ENCODE data around the gene FBXO22. TPM values are rescaled to one million over a fixed set of nuclear protein-coding genes. Genes with fewer than 3 reads are reported as not detected.

FBXO22 gene
- total RNA-seq, 1 donor from 2014 or later, result 49.4 TPM

GRCh38 chr15:75924576-75924975 lies 20.9 kb downstream of the FBXO22 start:
- Mint-ChIP-seq H3K36me3 (ENCODE audit: low read depth) (peaks cover 30% of the 10 kb centered on the region), H3K4me1 (ENCODE audit: low read depth) (peaks cover 45% of the 10 kb centered on the region), H3K27ac (no peak overlapping the region), H3K27me3 (ENCODE audit: insufficient read depth) (no peaks in the 10 kb centered on the region), H3K9me3 (no peaks in the 10 kb centered on the region), H3K4me3 (no peak overlapping the region)
- intact Hi-C loops (cut with micrococcal nuclease), result loop anchor here (5.0 kb wide), 2 partner anchors 122 to 187 kb away; no protein-coding TSS in a partner anchor
- DNase-seq (ENCODE audit: low spot score), result no peak

GRCh38 chr15:75925440-75925839 lies 21.8 kb downstream of the FBXO22 start:
- intact Hi-C loops (cut with micrococcal nuclease), result no loop called here
- DNase-seq (ENCODE audit: low spot score), result no peak
- Mint-ChIP-seq H3K4me1 (ENCODE audit: low read depth) (peaks cover 53% of the 10 kb centered on the region), H3K9me3 (no peaks in the 10 kb centered on the region), H3K36me3 (ENCODE audit: low read depth) (peaks cover 34% of the 10 kb centered on the region), H3K27ac (no peak overlapping the region), H3K27me3 (ENCODE audit: insufficient read depth) (no peaks in the 10 kb centered on the region), H3K4me3 (no peak overlapping the region)

- Mint-ChIP-seq H3K4me3 (no peak overlapping the region), H3K36me3 (ENCODE audit: low read depth) (peaks cover 37% of the 10 kb centered on the region), H3K9me3 (no peaks in the 10 kb centered on the region), H3K4me1 (ENCODE audit: low read depth) (peaks cover 57% of the 10 kb centered on the region), H3K27ac (no peak overlapping the region), H3K27me3 (ENCODE audit: insufficient read depth) (no peaks in the 10 kb centered on the region)
- intact Hi-C loops (cut with micrococcal nuclease), result no loop called here
- no peak for DNase-seq (ENCODE audit: low spot score)
Observed at GRCh38 chr15:75926931-75927330, 23.3 kb downstream of the FBXO22 start.

- H3K4me3 Mint-ChIP-seq, result no peak overlapping the region
Observed at GRCh38 chr15:75927601-75928000, 23.9 kb downstream of the FBXO22 start.

GRCh38 chr15:75928680-75929608 lies 25.3 kb downstream of the FBXO22 start:
- no peaks in the 10 kb centered on the region for H3K9me3 Mint-ChIP-seq
- H3K27ac Mint-ChIP-seq, result no peak overlapping the region
- intact Hi-C loops (cut with micrococcal nuclease), result no loop called here
- no peak overlapping the region for H3K4me3 Mint-ChIP-seq
- DNase-seq (ENCODE audit: low spot score), result no peak
- H3K4me1 Mint-ChIP-seq (ENCODE audit: low read depth), result peaks cover 37% of the 10 kb centered on the region
- peaks cover 40% of the 10 kb centered on the region for H3K36me3 Mint-ChIP-seq (ENCODE audit: low read depth)
- no peaks in the 10 kb centered on the region for H3K27me3 Mint-ChIP-seq (ENCODE audit: insufficient read depth)

More at GRCh38 chr15:75927601-75928000, 23.9 kb downstream of the FBXO22 start:
- intact Hi-C loops (cut with micrococcal nuclease), result no loop called here
- H3K27ac Mint-ChIP-seq, result no peak overlapping the region
- no peak for DNase-seq (ENCODE audit: low spot score)
- no peaks in the 10 kb centered on the region for H3K9me3 Mint-ChIP-seq
- no peaks in the 10 kb centered on the region for H3K27me3 Mint-ChIP-seq (ENCODE audit: insufficient read depth)
- peaks cover 50% of the 10 kb centered on the region for H3K4me1 Mint-ChIP-seq (ENCODE audit: low read depth)
- peaks cover 38% of the 10 kb centered on the region for H3K36me3 Mint-ChIP-seq (ENCODE audit: low read depth)

- no peak for DNase-seq (ENCODE audit: low spot score)
- peaks cover 30% of the 10 kb centered on the region for H3K4me1 Mint-ChIP-seq (ENCODE audit: low read depth)
- no peaks in the 10 kb centered on the region for H3K9me3 Mint-ChIP-seq
- H3K36me3 Mint-ChIP-seq (ENCODE audit: low read depth), result peaks cover 40% of the 10 kb centered on the region
- H3K4me3 Mint-ChIP-seq, result no peak overlapping the region
- no peaks in the 10 kb centered on the region for H3K27me3 Mint-ChIP-seq (ENCODE audit: insufficient read depth)
- intact Hi-C loops (cut with micrococcal nuclease), result no loop called here
- H3K27ac Mint-ChIP-seq, result no peak overlapping the region
Observed at GRCh38 chr15:75929799-75930565, 26.3 kb downstream of the FBXO22 start.

GRCh38 chr15:75930866-75931265 lies 27.2 kb downstream of the FBXO22 start:
- Mint-ChIP-seq H3K9me3 (no peaks in the 10 kb centered on the region), H3K36me3 (ENCODE audit: low read depth) (peaks cover 37% of the 10 kb centered on the region), H3K27ac (no peak overlapping the region), H3K4me3 (no peak overlapping the region), H3K27me3 (ENCODE audit: insufficient read depth) (no peaks in the 10 kb centered on the region), H3K4me1 (ENCODE audit: low read depth) (peaks cover 24% of the 10 kb centered on the region)
- no peak for DNase-seq (ENCODE audit: low spot score)
- intact Hi-C loops (cut with micrococcal nuclease), result no loop called here

- no peak for DNase-seq (ENCODE audit: low spot score)
- H3K4me1 Mint-ChIP-seq (ENCODE audit: low read depth), result no peaks in the 10 kb centered on the region
- no peak overlapping the region for H3K27ac Mint-ChIP-seq
- intact Hi-C loops (cut with micrococcal nuclease), result no loop called here
- peaks cover 24% of the 10 kb centered on the region for H3K36me3 Mint-ChIP-seq (ENCODE audit: low read depth)
- peaks cover 3% of the 10 kb centered on the region for H3K27me3 Mint-ChIP-seq (ENCODE audit: insufficient read depth)
- H3K4me3 Mint-ChIP-seq, result no peak overlapping the region
- no peaks in the 10 kb centered on the region for H3K9me3 Mint-ChIP-seq
Observed at GRCh38 chr15:75942464-75942863, 38.8 kb downstream of the FBXO22 start.

GRCh38 chr15:75943246-75943645 lies 39.6 kb downstream of the FBXO22 start:
- Mint-ChIP-seq H3K36me3 (ENCODE audit: low read depth) (peaks cover 16% of the 10 kb centered on the region), H3K27ac (no peak overlapping the region), H3K27me3 (ENCODE audit: insufficient read depth) (peaks cover 3% of the 10 kb centered on the region), H3K4me3 (no peak overlapping the region), H3K9me3 (no peaks in the 10 kb centered on the region), H3K4me1 (ENCODE audit: low read depth) (no peaks in the 10 kb centered on the region)
- DNase-seq (ENCODE audit: low spot score), result no peak
- intact Hi-C loops (cut with micrococcal nuclease), result no loop called here

- H3K36me3 Mint-ChIP-seq (ENCODE audit: low read depth), result peaks cover 11% of the 10 kb centered on the region
- DNase-seq (ENCODE audit: low spot score), result no peak
- peaks cover 3% of the 10 kb centered on the region for H3K27me3 Mint-ChIP-seq (ENCODE audit: insufficient read depth)
- no peak overlapping the region for H3K4me3 Mint-ChIP-seq
- intact Hi-C loops (cut with micrococcal nuclease), result no loop called here
- no peaks in the 10 kb centered on the region for H3K9me3 Mint-ChIP-seq
- no peaks in the 10 kb centered on the region for H3K4me1 Mint-ChIP-seq (ENCODE audit: low read depth)
- no peak overlapping the region for H3K27ac Mint-ChIP-seq
Observed at GRCh38 chr15:75943713-75944215, 40.1 kb downstream of the FBXO22 start.

GRCh38 chr15:75945953-75946352 lies 42.3 kb downstream of the FBXO22 start:
- no peaks in the 10 kb centered on the region for H3K36me3 Mint-ChIP-seq (ENCODE audit: low read depth)
- peaks cover 12% of the 10 kb centered on the region for H3K27me3 Mint-ChIP-seq (ENCODE audit: insufficient read depth)
- no peak for DNase-seq (ENCODE audit: low spot score)
- H3K9me3 Mint-ChIP-seq, result no peaks in the 10 kb centered on the region
- H3K4me3 Mint-ChIP-seq, result no peak overlapping the region
- no peak overlapping the region for H3K27ac Mint-ChIP-seq
- no peaks in the 10 kb centered on the region for H3K4me1 Mint-ChIP-seq (ENCODE audit: low read depth)
- intact Hi-C loops (cut with micrococcal nuclease), result no loop called here

GRCh38 chr15:75947092-75947491 lies 43.4 kb downstream of the FBXO22 start:
- no peak for DNase-seq (ENCODE audit: low spot score)
- Mint-ChIP-seq H3K4me3 (no peak overlapping the region), H3K27ac (no peak overlapping the region), H3K4me1 (ENCODE audit: low read depth) (no peaks in the 10 kb centered on the region), H3K9me3 (no peaks in the 10 kb centered on the region), H3K36me3 (ENCODE audit: low read depth) (no peaks in the 10 kb centered on the region), H3K27me3 (ENCODE audit: insufficient read depth) (peaks cover 19% of the 10 kb centered on the region)
- intact Hi-C loops (cut with micrococcal nuclease), result no loop called here

GRCh38 chr15:75948761-75949296 lies 45.2 kb downstream of the FBXO22 start:
- H3K4me3 Mint-ChIP-seq, result no peak overlapping the region
- H3K9me3 Mint-ChIP-seq, result no peaks in the 10 kb centered on the region
- no peak overlapping the region for H3K27ac Mint-ChIP-seq
- H3K4me1 Mint-ChIP-seq (ENCODE audit: low read depth), result no peaks in the 10 kb centered on the region
- DNase-seq (ENCODE audit: low spot score), result no peak
- intact Hi-C loops (cut with micrococcal nuclease), result no loop called here
- no peaks in the 10 kb centered on the region for H3K36me3 Mint-ChIP-seq (ENCODE audit: low read depth)
- H3K27me3 Mint-ChIP-seq (ENCODE audit: insufficient read depth), result peaks cover 24% of the 10 kb centered on the region

Measured in activated T-helper 1 cell treated with anti-CD3 and anti-CD28 coated beads, Interleukin-12 subunit alpha, Interleukin-12 subunit beta, Interleukin-2, Interleukin-4 antibody, amounts not matched to agents 30 ng/mL and 10 ng/mL and 1 ng/mL, durations not matched to agents 14 hours and 24 hours and 36 hours (primary cell).